Measurements from ENCODE around the gene CAMSAP1. TPM values are rescaled to one million over a fixed set of nuclear protein-coding genes. Genes with fewer than 3 reads are reported as not detected.

CAMSAP1 gene
- total RNA-seq, 1 experiment from 2014 or later: 52.7 TPM

- Histone ChIP-seq H2BK5ac (ENCODE audit: insufficient read length, low read length) (no peak overlapping the region), H2BK15ac (ENCODE audit: low read depth, low read length) (no peak overlapping the region), H3T11ph (ENCODE audit: low read length) (no peak overlapping the region), H3K56ac (ENCODE audit: insufficient read length, low read depth, low read length) (no peak overlapping the region), H3K27ac (ENCODE audit: insufficient read length, low read depth, low read length) (no peak overlapping the region), H3K9me3 (ENCODE audit: control insufficient read depth, low read depth, low read length) (no peaks in the 10 kb centered on the region), H3K14ac (ENCODE audit: insufficient read depth, low read length) (no peak overlapping the region), H3K4ac (ENCODE audit: low read depth, low read length) (no peak overlapping the region), H3K79me1 (ENCODE audit: insufficient read depth, low read depth, low read length, poor library complexity, severe bottlenecking) (no peaks in the 10 kb centered on the region), H3K4me2 (ENCODE audit: insufficient read depth, insufficient read length, low read length) (no peak overlapping the region), H4K8ac (replicated peaks; ENCODE audit: insufficient read length, low read depth, low read length) (no peak overlapping the region), H4K20me1 (ENCODE audit: control insufficient read depth, insufficient read depth, insufficient read length) (peaks cover 2% of the 10 kb centered on the region), H2AFZ (ENCODE audit: low read length) (no peak overlapping the region), H3K27me3 (ENCODE audit: insufficient read depth, low read length) (no peaks in the 10 kb centered on the region), H3K23me2 (ENCODE audit: insufficient read length, low read depth, low read length, poor library complexity, severe bottlenecking) (no peaks in the 10 kb centered on the region), H3K23ac (ENCODE audit: insufficient read length, low read depth, low read length) (no peak overlapping the region), H2BK20ac (ENCODE audit: low read depth, low read length, poor library complexity, severe bottlenecking) (no peak overlapping the region), H4K91ac (ENCODE audit: insufficient read length, low read depth, low read length) (no peak overlapping the region), H4K5ac (ENCODE audit: insufficient read length, low read depth, low read length) (no peak overlapping the region), H3K18ac (ENCODE audit: insufficient read length, low read depth, low read length) (no peak overlapping the region), H3K4me1 (ENCODE audit: insufficient read depth, low read length) (no peaks in the 10 kb centered on the region), H3K79me2 (ENCODE audit: insufficient read depth, low read length) (0 out of 2 replicates have a peak, but pooled peaks cover 1% of the 10 kb centered on the region), H2AK5ac (ENCODE audit: insufficient read length, low read length) (no peak overlapping the region), H3K9ac (ENCODE audit: extremely low read depth, insufficient read length, low read length) (no peak overlapping the region), H2BK12ac (ENCODE audit: insufficient read length, low read depth, low read length) (no peak overlapping the region), H2BK120ac (ENCODE audit: low read depth, low read length, poor library complexity, severe bottlenecking) (no peak overlapping the region)
- no peaks in the 10 kb centered on the region for H3K27me3 Mint-ChIP-seq (ENCODE audit: low read depth)
- no CpG with 5 or more reads among the region's 18 CpGs for WGBS (ENCODE audit: extremely low coverage, insufficient read length, low lambda C conversion rate)
- no peaks in the 10 kb centered on the region for H3K9me3 Mint-ChIP-seq
- no peak for DNase-seq
- H3K4me3 Mint-ChIP-seq: no peak overlapping the region
- H3K4me1 Mint-ChIP-seq: no peaks in the 10 kb centered on the region
- H3K36me3 Mint-ChIP-seq (ENCODE audit: insufficient read depth in 1 of 3, low read depth in 3 of 3): peaks cover 41 to 88% (median 70%) of the 10 kb centered on the region in 3 experiments
- 0 out of 7 replicates have a peak overlapping the region, but pooled peaks of 1 of the 3 experiments have one; percentile 40 for H3K27ac Mint-ChIP-seq
- TF ChIP-seq, protein P1, sequence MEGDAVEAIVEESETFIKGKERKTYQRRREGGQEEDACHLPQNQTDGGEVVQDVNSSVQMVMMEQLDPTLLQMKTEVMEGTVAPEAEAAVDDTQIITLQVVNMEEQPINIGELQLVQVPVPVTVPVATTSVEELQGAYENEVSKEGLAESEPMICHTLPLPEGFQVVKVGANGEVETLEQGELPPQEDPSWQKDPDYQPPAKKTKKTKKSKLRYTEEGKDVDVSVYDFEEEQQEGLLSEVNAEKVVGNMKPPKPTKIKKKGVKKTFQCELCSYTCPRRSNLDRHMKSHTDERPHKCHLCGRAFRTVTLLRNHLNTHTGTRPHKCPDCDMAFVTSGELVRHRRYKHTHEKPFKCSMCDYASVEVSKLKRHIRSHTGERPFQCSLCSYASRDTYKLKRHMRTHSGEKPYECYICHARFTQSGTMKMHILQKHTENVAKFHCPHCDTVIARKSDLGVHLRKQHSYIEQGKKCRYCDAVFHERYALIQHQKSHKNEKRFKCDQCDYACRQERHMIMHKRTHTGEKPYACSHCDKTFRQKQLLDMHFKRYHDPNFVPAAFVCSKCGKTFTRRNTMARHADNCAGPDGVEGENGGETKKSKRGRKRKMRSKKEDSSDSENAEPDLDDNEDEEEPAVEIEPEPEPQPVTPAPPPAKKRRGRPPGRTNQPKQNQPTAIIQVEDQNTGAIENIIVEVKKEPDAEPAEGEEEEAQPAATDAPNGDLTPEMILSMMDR (conservative IDR thresholded peaks at IDR 0.05): no peak
These were observed 85.0 kb downstream of the CAMSAP1 start for GRCh38 chr9:135822374-135822755.

All from H9 (cell line).